Activated CD4-positive, alpha-beta T cell treated with anti-CD3 and anti-CD28 coated beads, Interleukin-2, amount 10 ng/mL, durations not matched to agents 24 days and 14 days (primary cell): ENCODE data around the gene GFRA3. TPM values are rescaled to one million over a fixed set of nuclear protein-coding genes. Genes with fewer than 3 reads are reported as not detected.
"Not testable (repeated sequence)": the region's sequence is repeated elsewhere in the genome, so short reads cannot be mapped to it uniquely, and the experiment has no call there.

ENCODE experiments used
- DNase-seq: peaks from one replicate; pipeline ENCODE4 v3.0.0; 2022
- H3K27ac Mint-ChIP-seq: one replicate; pipeline ENCODE4 v1.8.0; 2022; ENCODE audit warnings: mild to moderate bottlenecking, mixed read lengths
- H3K27me3 Mint-ChIP-seq: one replicate; pipeline ENCODE4 v1.8.0; 2022; ENCODE audit warnings: mixed read lengths
- H3K36me3 Mint-ChIP-seq: one replicate; pipeline ENCODE4 v1.8.0; 2022; ENCODE audit warnings: low read depth, mild to moderate bottlenecking, mixed read lengths
- H3K4me1 Mint-ChIP-seq: one replicate; pipeline ENCODE4 v1.8.0; 2021; ENCODE audit warnings: mixed read lengths
- H3K4me3 Mint-ChIP-seq: one replicate; pipeline ENCODE4 v1.8.0; 2022; ENCODE audit warnings: mild to moderate bottlenecking, moderate library complexity, mixed read lengths
- H3K9me3 Mint-ChIP-seq: one replicate; pipeline ENCODE4 v1.8.0; 2021; ENCODE audit warnings: mixed read lengths
- intact Hi-C: fragments of 100-400 bp; cut with micrococcal nuclease; formaldehyde crosslinking; loops from one replicate; pipeline ENCODE4 v1.15.1; 2023
- total RNA-seq: library from RNA; stranded (reverse); gene quantifications from 2 replicates; pipeline ENCODE4 v1.2.3, GENCODE V29; 2022

GFRA3 gene
- not detected in 2 replicates for total RNA-seq

GRCh38 chr5:138274189-138274853, at the start of gene GFRA3:
TSS of gene GFRA3 (minus strand) at chr5:138274621. CDS start at chr5:138274424, 197 bp downstream.
- Mint-ChIP-seq H3K27me3 (peaks cover 32% of the 10 kb centered on the region), H3K4me3 (peak within 1 kb of the TSS; percentile 52), H3K27ac (no peak within 1 kb of the TSS), H3K36me3 (no peaks in the 10 kb centered on the region), H3K4me1 (peaks cover 4% of the 10 kb centered on the region), H3K9me3 (no peaks in the 10 kb centered on the region)
- DNase-seq, result peak; percentile 59
- intact Hi-C loops, result no loop called here

- H3K27me3 Mint-ChIP-seq, H3K4me1 Mint-ChIP-seq, DNase-seq, H3K27ac Mint-ChIP-seq, H3K9me3 Mint-ChIP-seq, H3K4me3 Mint-ChIP-seq, intact Hi-C loops: not testable (repeated sequence)
- peaks cover 23% of the 10 kb centered on the region for H3K36me3 Mint-ChIP-seq
These were observed 43.8 kb upstream of the GFRA3 start for GRCh38 chr5:138318211-138318610.

GRCh38 chr5:138316355-138316754, 41.9 kb upstream of the GFRA3 start:
- Mint-ChIP-seq H3K36me3 (peaks cover 31% of the 10 kb centered on the region), H3K27me3 (no peaks in the 10 kb centered on the region), H3K4me3 (no peak overlapping the region), H3K27ac (no peak overlapping the region), H3K9me3 (no peaks in the 10 kb centered on the region), H3K4me1 (no peaks in the 10 kb centered on the region)
- intact Hi-C loops, result no loop called here
- no peak for DNase-seq

GRCh38 chr5:138315751-138316278, 41.4 kb upstream of the GFRA3 start:
- H3K27me3 Mint-ChIP-seq, result no peaks in the 10 kb centered on the region
- no peaks in the 10 kb centered on the region for H3K9me3 Mint-ChIP-seq
- no peak overlapping the region for H3K27ac Mint-ChIP-seq
- H3K36me3 Mint-ChIP-seq, result peaks cover 31% of the 10 kb centered on the region
- intact Hi-C loops, result no loop called here
- no peak overlapping the region for H3K4me3 Mint-ChIP-seq
- no peaks in the 10 kb centered on the region for H3K4me1 Mint-ChIP-seq
- DNase-seq, result no peak

- Mint-ChIP-seq H3K27ac (no peak overlapping the region), H3K4me1 (peaks cover 4% of the 10 kb centered on the region)
- intact Hi-C loops, result no loop called here
These were observed 31.4 kb upstream of the GFRA3 start for GRCh38 chr5:138305797-138306196.

GRCh38 chr5:138303372-138303771, 29.0 kb upstream of the GFRA3 start:
- no peaks in the 10 kb centered on the region for H3K27me3 Mint-ChIP-seq
- peaks cover 10% of the 10 kb centered on the region for H3K36me3 Mint-ChIP-seq
- H3K4me3 Mint-ChIP-seq, result no peak overlapping the region
- no peaks in the 10 kb centered on the region for H3K9me3 Mint-ChIP-seq
- peaks cover 4% of the 10 kb centered on the region for H3K4me1 Mint-ChIP-seq
- H3K27ac Mint-ChIP-seq, result no peak overlapping the region
- intact Hi-C loops, result no loop called here
- DNase-seq, result no peak

More at GRCh38 chr5:138305797-138306196, 31.4 kb upstream of the GFRA3 start:
- Mint-ChIP-seq H3K4me3 (no peak overlapping the region), H3K9me3 (no peaks in the 10 kb centered on the region), H3K27me3 (no peaks in the 10 kb centered on the region), H3K36me3 (peaks cover 4% of the 10 kb centered on the region)
- DNase-seq, result no peak

- H3K9me3 Mint-ChIP-seq, result no peaks in the 10 kb centered on the region
- peaks cover 8% of the 10 kb centered on the region for H3K36me3 Mint-ChIP-seq
- no peak for DNase-seq
- H3K4me1 Mint-ChIP-seq, result no peaks in the 10 kb centered on the region
- intact Hi-C loops, result no loop called here
- H3K4me3 Mint-ChIP-seq, result no peak overlapping the region
- no peaks in the 10 kb centered on the region for H3K27me3 Mint-ChIP-seq
- no peak overlapping the region for H3K27ac Mint-ChIP-seq
These were observed 14.9 kb upstream of the GFRA3 start for GRCh38 chr5:138289296-138289695.

GRCh38 chr5:138287246-138287645, 12.8 kb upstream of the GFRA3 start:
- Mint-ChIP-seq H3K27me3 (no peaks in the 10 kb centered on the region), H3K4me3 (no peak overlapping the region), H3K36me3 (peaks cover 8% of the 10 kb centered on the region), H3K4me1 (no peaks in the 10 kb centered on the region), H3K27ac (no peak overlapping the region), H3K9me3 (no peaks in the 10 kb centered on the region)
- intact Hi-C loops, result no loop called here
- DNase-seq, result no peak

GRCh38 chr5:138282920-138283742, 8.7 kb upstream of the GFRA3 start:
- DNase-seq, result no peak
- H3K9me3 Mint-ChIP-seq, result no peaks in the 10 kb centered on the region
- intact Hi-C loops, result loop anchor here (5.0 kb wide), 1 partner anchor 101 kb away; no protein-coding TSS in a partner anchor
- no peak overlapping the region for H3K4me3 Mint-ChIP-seq
- H3K36me3 Mint-ChIP-seq, result peaks cover 5% of the 10 kb centered on the region
- H3K4me1 Mint-ChIP-seq, result no peaks in the 10 kb centered on the region
- no peak overlapping the region for H3K27ac Mint-ChIP-seq
- H3K27me3 Mint-ChIP-seq, result no peaks in the 10 kb centered on the region

GRCh38 chr5:138280915-138281314, 6.5 kb upstream of the GFRA3 start:
- intact Hi-C loops, result loop anchor here (5.0 kb wide), 1 partner anchor 99 kb away; no protein-coding TSS in a partner anchor
- H3K9me3 Mint-ChIP-seq, result no peaks in the 10 kb centered on the region
- no peak overlapping the region for H3K4me3 Mint-ChIP-seq
- no peak overlapping the region for H3K27ac Mint-ChIP-seq
- DNase-seq, result no peak
- H3K36me3 Mint-ChIP-seq, result peaks cover 2% of the 10 kb centered on the region
- H3K27me3 Mint-ChIP-seq, result peaks cover 4% of the 10 kb centered on the region
- H3K4me1 Mint-ChIP-seq, result no peaks in the 10 kb centered on the region

- H3K36me3 Mint-ChIP-seq, result no peaks in the 10 kb centered on the region
- no peaks in the 10 kb centered on the region for H3K9me3 Mint-ChIP-seq
- intact Hi-C loops, result no loop called here
- H3K4me1 Mint-ChIP-seq, result peaks cover 4% of the 10 kb centered on the region
- H3K27me3 Mint-ChIP-seq, result peaks cover 32% of the 10 kb centered on the region
- DNase-seq, result no peak
- H3K4me3 Mint-ChIP-seq, result no peak overlapping the region
- H3K27ac Mint-ChIP-seq, result no peak overlapping the region
These were observed 2.1 kb upstream of the GFRA3 start for GRCh38 chr5:138276402-138277054.

- intact Hi-C loops, result loop anchor here (1.0 kb wide), 1 partner anchor 35 kb away; no protein-coding TSS in a partner anchor
- H3K36me3 Mint-ChIP-seq, result no peaks in the 10 kb centered on the region
- DNase-seq, result no peak
- no peak overlapping the region for H3K27ac Mint-ChIP-seq
- peaks cover 32% of the 10 kb centered on the region for H3K27me3 Mint-ChIP-seq
- peaks cover 4% of the 10 kb centered on the region for H3K4me1 Mint-ChIP-seq
- no peaks in the 10 kb centered on the region for H3K9me3 Mint-ChIP-seq
- H3K4me3 Mint-ChIP-seq, result no peak overlapping the region
These were observed 1.5 kb upstream of the GFRA3 start for GRCh38 chr5:138275895-138276294.

- no peaks in the 10 kb centered on the region for H3K36me3 Mint-ChIP-seq
- H3K4me3 Mint-ChIP-seq, result no peak overlapping the region
- H3K27me3 Mint-ChIP-seq, result peaks cover 32% of the 10 kb centered on the region
- H3K27ac Mint-ChIP-seq, result no peak overlapping the region
- intact Hi-C loops, result loop anchor here (1.0 kb wide), 1 partner anchor 34 kb away; no protein-coding TSS in a partner anchor
- peaks cover 4% of the 10 kb centered on the region for H3K4me1 Mint-ChIP-seq
- H3K9me3 Mint-ChIP-seq, result no peaks in the 10 kb centered on the region
- DNase-seq, result no peak
These were observed 960 bp upstream of the GFRA3 start for GRCh38 chr5:138275379-138275782.

- H3K27ac Mint-ChIP-seq, result no peak overlapping the region
- intact Hi-C loops, result no loop called here
- no peaks in the 10 kb centered on the region for H3K9me3 Mint-ChIP-seq
- H3K4me1 Mint-ChIP-seq, result peaks cover 4% of the 10 kb centered on the region
- H3K36me3 Mint-ChIP-seq, result no peaks in the 10 kb centered on the region
- H3K4me3 Mint-ChIP-seq, result peak overlapping the region; percentile 45
- DNase-seq, result no peak
- H3K27me3 Mint-ChIP-seq, result peaks cover 32% of the 10 kb centered on the region
These were observed 610 bp downstream of the GFRA3 start for GRCh38 chr5:138273834-138274188.
